Suprapubic skin (tissue), 4 donors: ENCODE measurements around the gene ZFP36L1.
A peak's percentile ranks its signal among the peaks of the same experiment; 100 is the strongest.

Source experiments
- EP300 ChIP-seq: sonication (generic); formaldehyde crosslinking; IDR thresholded peaks from one replicate; pipeline ENCODE4 v1.6.1; 2017; ENCODE audit warnings: antibody characterized with exemption
- POLR2A ChIP-seq, 2 donors: fragments of 450-650 bp; IDR thresholded peaks; one replicate each; pipeline ENCODE4 v1.6.1; 2017; ENCODE audit warnings: antibody characterized with exemption in 2 of 2, mild to moderate bottlenecking in 2 of 2, moderate library complexity in 2 of 2
- POLR2AphosphoS5 ChIP-seq, 3 donors: sonication (generic); formaldehyde crosslinking; IDR thresholded peaks; one replicate each; pipeline ENCODE4 v1.6.1; 2017; ENCODE audit warnings: antibody characterized with exemption in 3 of 3
- TF ChIP-seq, protein P1 (sequence below), 2 donors: fragments of 200-600 bp in 1 of 2; fragments of 450-650 bp in 1 of 2; sonication (generic) in 1 of 2; IDR thresholded peaks; one replicate each; pipeline ENCODE4 v1.5.1; 2016 to 2019; ENCODE audit warnings: antibody characterized with exemption in 2 of 2, mild to moderate bottlenecking in 1 of 2, moderate library complexity in 1 of 2

GRCh38 chr14:68824517-68825347, 31.9 kb upstream of the ZFP36L1 start:
- no peak for TF ChIP-seq POLR2A (IDR thresholded peaks at IDR 0.05)
- TF ChIP-seq, protein P1, sequence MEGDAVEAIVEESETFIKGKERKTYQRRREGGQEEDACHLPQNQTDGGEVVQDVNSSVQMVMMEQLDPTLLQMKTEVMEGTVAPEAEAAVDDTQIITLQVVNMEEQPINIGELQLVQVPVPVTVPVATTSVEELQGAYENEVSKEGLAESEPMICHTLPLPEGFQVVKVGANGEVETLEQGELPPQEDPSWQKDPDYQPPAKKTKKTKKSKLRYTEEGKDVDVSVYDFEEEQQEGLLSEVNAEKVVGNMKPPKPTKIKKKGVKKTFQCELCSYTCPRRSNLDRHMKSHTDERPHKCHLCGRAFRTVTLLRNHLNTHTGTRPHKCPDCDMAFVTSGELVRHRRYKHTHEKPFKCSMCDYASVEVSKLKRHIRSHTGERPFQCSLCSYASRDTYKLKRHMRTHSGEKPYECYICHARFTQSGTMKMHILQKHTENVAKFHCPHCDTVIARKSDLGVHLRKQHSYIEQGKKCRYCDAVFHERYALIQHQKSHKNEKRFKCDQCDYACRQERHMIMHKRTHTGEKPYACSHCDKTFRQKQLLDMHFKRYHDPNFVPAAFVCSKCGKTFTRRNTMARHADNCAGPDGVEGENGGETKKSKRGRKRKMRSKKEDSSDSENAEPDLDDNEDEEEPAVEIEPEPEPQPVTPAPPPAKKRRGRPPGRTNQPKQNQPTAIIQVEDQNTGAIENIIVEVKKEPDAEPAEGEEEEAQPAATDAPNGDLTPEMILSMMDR (IDR thresholded peaks at IDR 0.05), result peak; percentile 58 to 87
- TF ChIP-seq POLR2AphosphoS5 (IDR thresholded peaks at IDR 0.05), result no peak
- TF ChIP-seq EP300, result no peak
